Measurements from ENCODE around the gene MSRB1. TPM values are rescaled to one million over a fixed set of nuclear protein-coding genes. Genes with fewer than 3 reads are reported as not detected.
A peak's percentile ranks its signal among the peaks of the same experiment; 100 is the strongest.

MSRB1 gene
- 10 to 100 TPM; 13.2 to 13.9 TPM for total RNA-seq

GRCh38 chr16:1942810-1943726, at the start of gene MSRB1:
MSRB1 (minus strand) TSS chr16:1943199; CDS start chr16:1943156, 43 bp downstream.
- Mint-ChIP-seq H3K4me3 (peak within 1 kb of the TSS; percentile 85), H3K9me3 (ENCODE audit: insufficient read depth) (no peaks in the 10 kb centered on the region), H3K36me3 (ENCODE audit: low read depth) (peaks cover 6% of the 10 kb centered on the region), H3K4me1 (ENCODE audit: low read depth) (peaks cover 29% of the 10 kb centered on the region), H3K27me3 (ENCODE audit: low read depth) (no peaks in the 10 kb centered on the region), H3K27ac (peak within 1 kb of the TSS; percentile 82)
- peak; percentile 97 for ATAC-seq
- CTCF ChIA-PET = interaction anchor here (1.0 to 1.6 kb wide), 8 partner anchors 9 to 237 kb away, joined by 3 to 7 read pairs (median 4); partner anchors contain the start of genes FAHD1, HAGH, MAPK8IP3 and RPS2
- peak; percentile 100 for DNase-seq
- POLR2A ChIA-PET = interaction anchor here (0.6 to 2.1 kb wide), 7 partner anchors 17 to 212 kb away, joined by 3 to 10 read pairs (median 4); partner anchors contain the start of genes RNF151, RPS2 and TRAF7

DNA sequence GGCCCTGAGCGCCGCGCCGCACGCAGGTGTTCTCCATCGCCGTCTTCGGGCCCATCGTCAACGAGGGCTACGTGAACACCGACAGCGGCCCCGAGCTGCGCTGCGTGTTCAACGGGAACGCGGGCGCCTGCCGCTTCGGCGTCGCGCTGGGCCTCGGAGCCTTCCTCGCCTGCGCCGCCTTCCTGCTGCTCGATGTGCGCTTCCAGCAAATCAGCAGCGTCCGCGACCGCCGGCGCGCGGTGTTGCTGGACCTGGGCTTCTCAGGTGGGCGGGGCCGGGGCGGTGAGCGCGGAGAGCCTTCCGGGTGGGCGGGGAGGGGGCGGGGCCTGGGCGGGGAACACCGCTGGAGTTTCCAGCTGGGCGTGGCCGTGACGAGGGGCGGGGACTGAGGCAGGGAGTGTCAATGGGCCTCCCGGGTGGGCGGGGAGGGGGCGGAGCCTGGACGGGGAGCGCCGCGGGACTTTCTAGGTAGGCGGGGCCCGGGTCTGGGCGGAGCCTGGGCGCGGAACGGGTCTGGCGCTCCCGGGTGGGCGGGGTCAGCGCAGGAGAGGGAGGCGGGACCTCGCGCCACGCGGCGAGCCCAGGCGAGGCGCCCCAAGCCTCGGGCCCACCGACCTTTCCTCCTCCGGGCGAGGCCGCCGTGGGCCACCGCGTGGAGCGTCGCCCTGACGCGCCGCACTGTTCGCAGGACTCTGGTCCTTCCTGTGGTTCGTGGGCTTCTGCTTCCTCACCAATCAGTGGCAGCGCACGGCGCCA, 49.1 kb upstream of the MSRB1 start:
- Mint-ChIP-seq H3K36me3 (ENCODE audit: low read depth) (peaks cover 10% of the 10 kb centered on the region), H3K4me3 (peak overlapping the region; percentile 69), H3K4me1 (ENCODE audit: low read depth) (peaks cover 30% of the 10 kb centered on the region), H3K27me3 (ENCODE audit: low read depth) (peaks cover 10% of the 10 kb centered on the region), H3K9me3 (ENCODE audit: insufficient read depth) (no peaks in the 10 kb centered on the region), H3K27ac (no peak overlapping the region)
- ChIA-PET CTCF (interaction anchor here (1.1 to 3.1 kb wide), 2 partner anchors 11 to 148 kb away, joined by 6 to 21 read pairs; no protein-coding TSS in a partner anchor), POLR2A (interaction anchor here (0.5 to 6.5 kb wide), 5 partner anchors 17 to 411 kb away, joined by 3 to 44 read pairs (median 4); partner anchors contain the start of genes RPS2, TBL3, TRAF7 and ZNF598)
- DNase-seq (peak; percentile 97), ATAC-seq (peak; percentile 78)

DNA sequence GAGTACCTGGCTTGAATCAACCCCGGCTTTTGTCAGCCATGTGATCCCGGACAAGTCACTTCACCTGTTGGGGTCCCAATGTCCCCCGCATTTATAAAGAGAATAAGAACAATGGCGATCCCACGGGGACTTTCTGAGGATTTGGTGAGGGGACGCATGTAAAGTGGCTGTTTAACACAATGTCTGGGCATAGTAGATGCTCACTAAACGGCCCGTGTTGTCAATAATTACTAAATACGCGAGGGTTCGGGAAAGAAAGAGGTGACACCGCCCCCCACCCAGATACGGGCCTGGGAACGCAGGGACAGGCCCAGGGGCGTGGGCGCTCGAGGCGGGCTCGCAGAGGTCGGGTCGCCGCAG, 48.6 kb upstream of the MSRB1 start:
- ATAC-seq (no peak), DNase-seq (no peak)
- Mint-ChIP-seq H3K9me3 (ENCODE audit: insufficient read depth) (no peaks in the 10 kb centered on the region), H3K4me3 (peak overlapping the region; percentile 69), H3K36me3 (ENCODE audit: low read depth) (peaks cover 12% of the 10 kb centered on the region), H3K4me1 (ENCODE audit: low read depth) (peaks cover 25% of the 10 kb centered on the region), H3K27ac (peak overlapping the region; percentile 78), H3K27me3 (ENCODE audit: low read depth) (peaks cover 10% of the 10 kb centered on the region)
- POLR2A ChIA-PET = interaction anchor here (1.1 to 6.5 kb wide), 5 partner anchors 13 to 164 kb away, joined by 4 to 44 read pairs (median 5); partner anchors contain the start of genes RPS2, TBL3 and TRAF7
- CTCF ChIA-PET = interaction anchor here (1.1 to 3.1 kb wide), 3 partner anchors 12 to 156 kb away, joined by 3 to 21 read pairs (median 6); no protein-coding TSS in a partner anchor

DNA sequence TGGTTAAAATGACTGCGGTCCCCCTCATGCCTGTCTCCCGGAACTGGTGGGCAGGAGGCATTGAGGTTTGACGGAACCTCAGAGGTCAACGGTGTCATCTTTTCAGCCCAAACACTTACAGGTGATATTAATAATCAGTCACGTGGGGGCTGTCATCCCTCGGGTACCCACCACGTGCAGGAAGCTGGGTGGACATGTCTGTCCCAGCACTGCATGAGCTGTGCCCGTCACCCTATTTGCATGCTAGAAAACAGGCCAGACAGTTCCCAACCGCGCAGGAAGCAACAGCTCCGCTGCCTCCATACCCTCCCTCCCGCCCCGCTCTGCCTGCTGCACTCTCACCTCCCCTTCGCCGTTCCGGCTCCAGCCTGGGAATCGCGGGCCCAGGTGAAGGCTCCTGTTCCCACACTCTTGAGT, 48.1 kb upstream of the MSRB1 start:
- peaks cover 16% of the 10 kb centered on the region for H3K36me3 Mint-ChIP-seq (ENCODE audit: low read depth)
- ChIA-PET POLR2A (interaction anchor here (0.8 to 6.5 kb wide), 7 partner anchors 13 to 164 kb away, joined by 3 to 44 read pairs (median 4); partner anchors contain the start of genes RPS2, TBL3 and TRAF7), CTCF (interaction anchor here (1.5 to 3.1 kb wide), 2 partner anchors 12 to 156 kb away, joined by 3 to 21 read pairs; no protein-coding TSS in a partner anchor)
- peak overlapping the region; percentile 69 for H3K4me3 Mint-ChIP-seq
- ATAC-seq = peak; percentile 38
- peak overlapping the region; percentile 78 for H3K27ac Mint-ChIP-seq
- H3K4me1 Mint-ChIP-seq (ENCODE audit: low read depth) = peaks cover 28% of the 10 kb centered on the region
- peak; percentile 70 for DNase-seq
- no peaks in the 10 kb centered on the region for H3K9me3 Mint-ChIP-seq (ENCODE audit: insufficient read depth)
- H3K27me3 Mint-ChIP-seq (ENCODE audit: low read depth) = peaks cover 10% of the 10 kb centered on the region

DNA sequence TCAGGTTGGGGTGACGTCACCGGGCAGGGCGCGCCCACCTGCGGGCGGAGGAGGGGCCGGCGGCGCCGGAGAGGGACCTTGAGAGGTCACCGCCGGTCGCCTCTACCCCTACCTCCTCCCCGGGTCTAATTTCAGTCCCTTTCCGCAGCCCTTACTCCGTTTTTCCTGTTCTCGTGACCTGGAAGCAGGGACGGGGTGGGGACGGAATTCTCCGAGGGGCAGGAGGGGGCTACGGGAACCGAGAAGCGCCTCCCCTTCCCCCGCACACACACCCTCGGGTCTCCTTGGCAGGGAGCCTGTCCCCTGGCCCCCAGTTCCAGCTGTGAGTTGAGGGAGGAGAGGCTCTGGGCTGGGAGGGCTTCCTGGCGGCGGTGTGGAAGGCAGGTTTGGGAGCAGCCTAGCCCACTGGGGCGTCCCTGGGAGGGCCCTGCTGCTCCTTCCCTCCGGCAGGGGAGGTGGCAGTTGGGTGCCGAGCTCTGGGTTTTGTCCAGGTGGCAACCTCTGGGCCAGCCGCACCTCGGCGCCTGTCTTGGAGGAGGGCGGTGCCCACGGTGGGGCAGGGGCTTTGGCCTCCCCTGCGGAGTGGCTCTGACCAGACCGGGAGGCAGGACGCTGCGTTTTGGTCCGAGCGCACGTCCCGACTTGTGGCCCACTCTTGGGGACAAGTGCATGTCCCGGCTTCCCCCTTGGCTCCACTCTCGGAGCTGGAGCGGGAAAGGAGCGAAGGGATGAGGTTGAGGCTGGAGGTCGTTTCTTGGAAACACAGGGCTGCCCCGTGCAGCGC, 47.5 kb upstream of the MSRB1 start:
- H3K9me3 Mint-ChIP-seq (ENCODE audit: insufficient read depth) = no peaks in the 10 kb centered on the region
- CTCF ChIA-PET = interaction anchor here (0.9 to 3.1 kb wide), 3 partner anchors 13 to 165 kb away, joined by 3 to 21 read pairs (median 4); partner anchors contain the start of gene TRAF7
- H3K27me3 Mint-ChIP-seq (ENCODE audit: low read depth) = peaks cover 10% of the 10 kb centered on the region
- ATAC-seq = peak; percentile 10
- peak; percentile 58 for DNase-seq
- peaks cover 16% of the 10 kb centered on the region for H3K36me3 Mint-ChIP-seq (ENCODE audit: low read depth)
- H3K27ac Mint-ChIP-seq = peak overlapping the region; percentile 78
- H3K4me1 Mint-ChIP-seq (ENCODE audit: low read depth) = peaks cover 28% of the 10 kb centered on the region
- H3K4me3 Mint-ChIP-seq = peak overlapping the region; percentile 69
- POLR2A ChIA-PET = interaction anchor here (0.8 to 6.5 kb wide), 6 partner anchors 12 to 165 kb away, joined by 3 to 44 read pairs (median 4); partner anchors contain the start of genes RPS2 and TRAF7

DNA sequence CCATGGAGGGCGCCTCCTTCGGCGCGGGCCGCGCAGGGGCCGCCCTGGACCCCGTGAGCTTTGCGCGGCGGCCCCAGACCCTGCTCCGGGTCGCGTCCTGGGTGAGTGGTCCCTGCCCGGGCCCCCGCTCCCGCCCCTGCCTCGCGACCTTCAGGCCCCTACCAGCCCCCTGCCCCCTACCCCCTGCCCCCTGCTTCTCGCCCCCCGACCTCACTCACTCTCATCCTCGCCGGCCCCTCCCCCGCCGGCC, 47.0 kb upstream of the MSRB1 start:
- H3K27me3 Mint-ChIP-seq (ENCODE audit: low read depth) = peaks cover 10% of the 10 kb centered on the region
- H3K4me3 Mint-ChIP-seq = no peak overlapping the region
- peaks cover 16% of the 10 kb centered on the region for H3K36me3 Mint-ChIP-seq (ENCODE audit: low read depth)
- no peak for ATAC-seq
- no peaks in the 10 kb centered on the region for H3K9me3 Mint-ChIP-seq (ENCODE audit: insufficient read depth)
- POLR2A ChIA-PET = interaction anchor here (0.8 to 6.5 kb wide), 4 partner anchors 26 to 165 kb away, joined by 3 to 44 read pairs (median 8); partner anchors contain the start of genes RPS2 and TRAF7
- CTCF ChIA-PET = interaction anchor here (0.9 to 3.1 kb wide), 3 partner anchors 13 to 165 kb away, joined by 3 to 21 read pairs (median 4); partner anchors contain the start of gene TRAF7
- H3K27ac Mint-ChIP-seq = no peak overlapping the region
- no peak for DNase-seq
- H3K4me1 Mint-ChIP-seq (ENCODE audit: low read depth) = peaks cover 33% of the 10 kb centered on the region

DNA sequence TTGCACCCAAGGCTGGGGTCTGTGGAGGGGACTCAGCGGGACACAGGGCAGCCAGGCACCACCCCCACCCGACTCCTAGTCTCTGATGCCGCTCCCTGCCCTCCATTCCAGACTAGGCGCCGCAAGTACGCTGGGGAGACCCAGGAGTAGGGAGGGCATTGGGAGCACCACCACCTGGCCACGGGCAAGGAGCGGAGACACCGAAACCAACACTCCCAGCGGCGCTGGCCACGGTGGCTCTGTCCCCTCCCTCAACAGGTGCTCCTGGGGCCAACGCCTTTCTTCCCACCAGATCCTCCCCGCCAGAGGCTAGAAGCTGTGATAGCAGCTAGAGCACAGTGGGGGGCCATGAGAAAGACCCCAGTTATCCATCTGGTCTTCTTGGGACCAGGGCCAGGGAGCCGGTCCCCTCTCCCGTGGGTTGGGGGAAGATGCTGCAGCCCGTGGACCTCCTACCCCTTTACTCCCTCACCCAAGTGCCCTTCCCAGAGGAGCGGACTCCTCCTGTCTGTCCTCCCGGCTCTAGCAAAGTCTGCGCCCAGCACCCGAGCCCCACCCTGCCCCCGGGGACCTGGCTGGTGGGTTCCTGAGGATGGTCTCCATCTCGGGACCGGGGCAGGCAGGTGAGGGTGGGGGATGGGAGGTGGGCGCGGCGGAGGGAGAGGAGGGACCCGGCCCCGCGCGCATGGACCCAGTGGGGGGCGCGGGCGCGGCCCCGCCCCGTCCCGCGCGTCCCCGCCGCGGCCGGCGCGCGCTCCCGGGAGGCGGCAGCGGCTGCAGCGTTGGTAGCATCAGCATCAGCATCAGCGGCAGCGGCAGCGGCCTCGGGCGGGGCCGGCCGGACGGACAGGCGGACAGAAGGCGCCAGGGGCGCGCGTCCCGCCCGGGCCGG, 46.5 kb upstream of the MSRB1 start, which contains the start of gene SYNGR3:
SYNGR3 (plus strand) TSS at position 762 of the 892 bp plus-strand sequence. CDS start 133 bp downstream, outside the sequence.
- H3K4me3 Mint-ChIP-seq = peak within 1 kb of the TSS; percentile 69
- no peaks in the 10 kb centered on the region for H3K9me3 Mint-ChIP-seq (ENCODE audit: insufficient read depth)
- H3K36me3 Mint-ChIP-seq (ENCODE audit: low read depth) = peaks cover 16% of the 10 kb centered on the region
- H3K27me3 Mint-ChIP-seq (ENCODE audit: low read depth) = peaks cover 10% of the 10 kb centered on the region
- H3K27ac Mint-ChIP-seq = peak within 1 kb of the TSS; percentile 78
- ChIA-PET CTCF (interaction anchor here (0.9 kb wide), 1 partner anchor 166 kb away, joined by 4 read pairs; the partner anchor contains the start of gene TRAF7), POLR2A (interaction anchor here (1.1 to 6.5 kb wide), 3 partner anchors 25 to 166 kb away, joined by 3 to 44 read pairs (median 12); partner anchors contain the start of genes RPS2 and TRAF7)
- ATAC-seq (no peak), DNase-seq (no peak)
- peaks cover 39% of the 10 kb centered on the region for H3K4me1 Mint-ChIP-seq (ENCODE audit: low read depth)

DNA sequence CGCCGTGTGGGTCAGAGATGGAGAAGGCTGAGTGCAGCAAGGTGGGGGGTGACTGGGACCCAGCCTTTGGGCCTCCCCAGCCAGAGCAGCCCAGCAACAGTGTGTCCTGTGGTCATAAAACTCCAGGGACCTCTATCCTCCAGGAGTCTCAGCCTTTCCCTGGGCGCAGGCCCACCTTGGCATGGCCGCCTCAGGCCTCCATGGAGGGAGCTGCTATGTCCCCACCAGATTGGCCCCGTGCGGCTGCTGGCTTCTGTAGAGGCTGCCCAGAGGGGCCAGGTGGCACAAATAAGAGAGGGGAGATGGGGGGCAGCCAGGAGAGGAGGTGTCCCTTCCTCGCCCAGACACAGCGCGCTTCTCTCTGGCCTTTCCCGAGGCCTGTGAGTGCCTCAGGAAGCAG, 44.2 kb upstream of the MSRB1 start:
- no peak for ATAC-seq
- Mint-ChIP-seq H3K36me3 (ENCODE audit: low read depth) (peaks cover 16% of the 10 kb centered on the region), H3K4me1 (ENCODE audit: low read depth) (peaks cover 41% of the 10 kb centered on the region), H3K9me3 (ENCODE audit: insufficient read depth) (no peaks in the 10 kb centered on the region), H3K4me3 (no peak overlapping the region), H3K27ac (no peak overlapping the region), H3K27me3 (ENCODE audit: low read depth) (peaks cover 21% of the 10 kb centered on the region)
- ChIA-PET CTCF (no interaction called here), POLR2A (interaction anchor here (0.8 kb wide), 1 partner anchor 22 kb away, joined by 5 read pairs; the partner anchor contains the start of gene RPS2)
- no peak for DNase-seq

- ATAC-seq (no peak), DNase-seq (no peak)
- H3K9me3 Mint-ChIP-seq (ENCODE audit: insufficient read depth) = no peaks in the 10 kb centered on the region
- POLR2A ChIA-PET = interaction anchor here (0.7 to 2.7 kb wide), 3 partner anchors 14 to 237 kb away, joined by 3 to 24 read pairs (median 13); partner anchors contain the start of genes RPS2 and TBL3
- H3K27me3 Mint-ChIP-seq (ENCODE audit: low read depth) = peaks cover 35% of the 10 kb centered on the region
- H3K27ac Mint-ChIP-seq = no peak overlapping the region
- peaks cover 16% of the 10 kb centered on the region for H3K36me3 Mint-ChIP-seq (ENCODE audit: low read depth)
- CTCF ChIA-PET = interaction anchor here (1.2 to 3.7 kb wide), 3 partner anchors 18 to 155 kb away, joined by 3 to 13 read pairs (median 5); partner anchors contain the start of gene MSRB1
- H3K4me3 Mint-ChIP-seq = peak overlapping the region; percentile 80
- peaks cover 33% of the 10 kb centered on the region for H3K4me1 Mint-ChIP-seq (ENCODE audit: low read depth)
Measured at GRCh38 chr16:1985466-1986150, 42.6 kb upstream of the MSRB1 start.
